Upper lobe of left lung (tissue), 6 donors: ENCODE data around the gene NADK. TPM values are rescaled to one million over a fixed set of nuclear protein-coding genes. Genes with fewer than 3 reads are reported as not detected.

ENCODE experiments used
- ATAC-seq, 2 donors: fragments of 200-7000 bp; cut with Tn5 transposase; one replicate each; pipeline ENCODE4 v1.9.1; 2022; ENCODE audit warnings: mild to moderate bottlenecking in 2 of 2, moderate library complexity in 2 of 2; ENCODE audit not compliant: low FRiP score in 2 of 2
- DNase-seq, 2 donors: peaks; one replicate each; pipeline ENCODE4 v3.0.0-alpha.2; 2019 to 2020
- H3K27ac ChIP-seq, 4 donors: fragments of 200-600 bp; sonication (generic); one replicate each; pipeline ENCODE4 v1.5.1; 2016 to 2019
- H3K27me3 ChIP-seq, 4 donors: fragments of 200-600 bp; sonication (generic); one replicate each; pipeline ENCODE4 v1.5.1; 2017 to 2019
- H3K36me3 ChIP-seq, 4 donors: fragments of 200-600 bp; sonication (generic); one replicate each; pipeline ENCODE4 v1.5.1; 2016 to 2019
- H3K4me1 ChIP-seq, 4 donors: fragments of 200-600 bp; sonication (generic); one replicate each; pipeline ENCODE4 v1.5.1; 2018 to 2019
- H3K4me3 ChIP-seq, 4 donors: fragments of 200-600 bp; sonication (generic); one replicate each; pipeline ENCODE4 v1.5.1; 2017 to 2019; ENCODE audit warnings: mild to moderate bottlenecking in 2 of 4, moderate library complexity in 1 of 4
- H3K9me3 ChIP-seq, 4 donors: fragments of 200-600 bp; sonication (generic); one replicate each; pipeline ENCODE4 v1.5.1; 2018 to 2019
- EP300 ChIP-seq, 4 donors: sonication (generic); formaldehyde crosslinking; IDR thresholded peaks; one replicate each; pipeline ENCODE4 v1.5.1; 2017; ENCODE audit warnings: antibody characterized with exemption in 4 of 4, control low read depth in 2 of 4
- POLR2A ChIP-seq, 4 donors: fragments of 450-650 bp; IDR thresholded peaks; one replicate each; pipeline ENCODE4 v1.5.1; 2016 to 2017; ENCODE audit warnings: antibody characterized with exemption in 4 of 4, mild to moderate bottlenecking in 2 of 4
- POLR2AphosphoS5 ChIP-seq, 2 donors: sonication (generic); formaldehyde crosslinking; IDR thresholded peaks; one replicate each; pipeline ENCODE4 v1.5.1; 2017; ENCODE audit warnings: antibody characterized with exemption in 2 of 2
- WGBS, 2 donors: methylation state at CpG; one replicate each; pipeline ENCODE4 v1.1.5; 2017 to 2018; 5-methylcytosine and 5-hydroxymethylcytosine counted together
- total RNA-seq, 6 donors: library from RNA; depleted of rRNA in 4 of 6; stranded (reverse); fragments of >200 nt in 4 of 6; gene quantifications; one replicate each; pipeline versions ENCODE4 v1.1.0 to v1.2.1, GENCODE V29; 2016 to 2021
- TF ChIP-seq, protein P1 (sequence below), 6 experiments: fragments of 450-650 bp in 4 of 6; fragments of 200-600 bp in 2 of 6; sonication (generic) in 2 of 6; IDR thresholded peaks; one replicate each; pipeline ENCODE4 v1.5.1; 2016 to 2019; ENCODE audit warnings: antibody characterized with exemption in 6 of 6
- donor health status: DM: no; HTN: no; CAD: no; lungs with moderate emphysema.
- donor health status: DM: no; HTN: yes; CAD: no; lungs with severe emphysema.

NADK gene
- total RNA-seq, 6 donors from 2014 or later, result 85.0 to 279 (median 124) TPM

DNA sequence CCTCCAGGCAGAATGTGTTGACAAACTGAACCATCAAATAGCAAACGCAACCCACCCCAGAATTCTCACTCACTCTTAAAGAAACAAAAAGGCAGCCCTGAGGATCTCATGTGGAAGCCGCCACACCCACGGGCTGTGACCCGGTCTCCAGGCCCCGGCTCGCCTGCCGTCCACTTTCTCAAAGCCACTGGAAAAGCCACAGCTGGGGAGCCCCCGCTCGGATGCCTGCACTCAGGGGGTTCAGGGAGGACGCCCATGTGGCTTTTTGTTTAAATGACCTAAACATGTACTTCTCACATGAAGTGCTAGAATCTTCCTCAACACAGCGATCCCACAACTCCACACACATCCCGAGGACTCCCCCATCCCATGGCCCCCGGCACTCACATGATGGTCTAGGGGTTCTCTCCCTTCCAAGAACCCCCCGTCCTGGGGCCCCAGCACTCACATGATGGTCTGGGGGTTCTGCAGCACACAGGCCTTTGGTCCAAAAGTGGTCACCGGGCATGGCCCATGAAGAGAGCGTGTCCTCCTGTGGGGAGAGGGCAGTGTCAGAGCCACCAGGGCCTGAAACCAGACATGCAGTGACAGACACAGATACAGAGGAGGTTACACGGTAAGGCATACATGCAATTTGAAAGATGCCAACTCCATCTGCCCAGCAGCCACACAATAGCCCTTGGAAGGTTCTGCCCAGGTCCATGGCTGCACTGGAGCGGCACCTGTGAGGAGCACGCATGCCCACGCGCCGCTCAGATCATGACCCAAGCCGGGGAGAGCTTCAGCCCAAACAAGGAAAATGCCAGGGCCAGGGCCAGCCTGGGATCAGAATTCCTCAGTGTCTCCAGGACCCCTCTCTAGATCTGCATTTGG is 16.5 kb downstream of the NADK start:
- Histone ChIP-seq H3K27me3 (no peaks in the 10 kb centered on the region), H3K4me3 (no peak overlapping the region), H3K27ac (no peak overlapping the region), H3K4me1 (peaks cover 17 to 44% (median 35%) of the 10 kb centered on the region in 4 donors), H3K36me3 (peaks cover 20 to 85% (median 58%) of the 10 kb centered on the region in 4 donors), H3K9me3 (no peaks in the 10 kb centered on the region)
- ATAC-seq, result no peak
- TF ChIP-seq POLR2AphosphoS5 (IDR thresholded peaks at IDR 0.05), result no peak
- TF ChIP-seq EP300 (IDR thresholded peaks at IDR 0.05), result no peak
- TF ChIP-seq, protein P1, sequence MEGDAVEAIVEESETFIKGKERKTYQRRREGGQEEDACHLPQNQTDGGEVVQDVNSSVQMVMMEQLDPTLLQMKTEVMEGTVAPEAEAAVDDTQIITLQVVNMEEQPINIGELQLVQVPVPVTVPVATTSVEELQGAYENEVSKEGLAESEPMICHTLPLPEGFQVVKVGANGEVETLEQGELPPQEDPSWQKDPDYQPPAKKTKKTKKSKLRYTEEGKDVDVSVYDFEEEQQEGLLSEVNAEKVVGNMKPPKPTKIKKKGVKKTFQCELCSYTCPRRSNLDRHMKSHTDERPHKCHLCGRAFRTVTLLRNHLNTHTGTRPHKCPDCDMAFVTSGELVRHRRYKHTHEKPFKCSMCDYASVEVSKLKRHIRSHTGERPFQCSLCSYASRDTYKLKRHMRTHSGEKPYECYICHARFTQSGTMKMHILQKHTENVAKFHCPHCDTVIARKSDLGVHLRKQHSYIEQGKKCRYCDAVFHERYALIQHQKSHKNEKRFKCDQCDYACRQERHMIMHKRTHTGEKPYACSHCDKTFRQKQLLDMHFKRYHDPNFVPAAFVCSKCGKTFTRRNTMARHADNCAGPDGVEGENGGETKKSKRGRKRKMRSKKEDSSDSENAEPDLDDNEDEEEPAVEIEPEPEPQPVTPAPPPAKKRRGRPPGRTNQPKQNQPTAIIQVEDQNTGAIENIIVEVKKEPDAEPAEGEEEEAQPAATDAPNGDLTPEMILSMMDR (IDR thresholded peaks at IDR 0.05), result no peak
- TF ChIP-seq POLR2A (IDR thresholded peaks at IDR 0.05), result no peak
- 91 to 97% methylated on average over 19 to 23 of the region's 23 CpGs for WGBS, 2 donors
- DNase-seq, result no peak

DNA sequence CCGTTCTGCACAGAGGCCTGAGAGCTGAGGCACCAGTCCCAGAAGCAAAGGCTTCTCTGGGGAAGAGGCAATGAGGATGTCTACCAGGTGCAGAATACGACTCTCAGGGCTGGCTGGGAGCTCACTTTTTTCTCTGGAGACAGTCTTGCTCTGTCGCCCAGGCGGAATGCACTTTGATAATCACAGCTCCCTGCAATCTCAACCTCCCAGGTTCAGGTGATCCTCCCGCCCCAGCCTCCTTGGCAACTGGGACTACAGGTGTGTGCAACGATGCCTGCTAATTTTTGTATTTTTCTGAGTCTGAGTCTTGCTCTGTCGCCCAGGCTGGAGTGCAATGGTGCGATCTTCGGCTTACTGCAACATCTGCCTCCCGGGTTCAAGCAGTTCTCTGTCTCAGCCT is 17.6 kb downstream of the NADK start:
- H3K27ac ChIP-seq, result no peak overlapping the region
- peaks cover 17 to 44% (median 35%) of the 10 kb centered on the region in 4 donors for H3K4me1 ChIP-seq
- no peak for DNase-seq
- no peak for TF ChIP-seq EP300 (IDR thresholded peaks at IDR 0.05)
- H3K9me3 ChIP-seq, result no peaks in the 10 kb centered on the region
- H3K36me3 ChIP-seq, result peaks cover 29 to 92% (median 67%) of the 10 kb centered on the region in 4 donors
- WGBS, 2 donors, result 95 to 96% methylated on average over 9 to 10 of the region's 10 CpGs
- no peak overlapping the region for H3K4me3 ChIP-seq
- ATAC-seq, result no peak
- H3K27me3 ChIP-seq, result no peaks in the 10 kb centered on the region

DNA sequence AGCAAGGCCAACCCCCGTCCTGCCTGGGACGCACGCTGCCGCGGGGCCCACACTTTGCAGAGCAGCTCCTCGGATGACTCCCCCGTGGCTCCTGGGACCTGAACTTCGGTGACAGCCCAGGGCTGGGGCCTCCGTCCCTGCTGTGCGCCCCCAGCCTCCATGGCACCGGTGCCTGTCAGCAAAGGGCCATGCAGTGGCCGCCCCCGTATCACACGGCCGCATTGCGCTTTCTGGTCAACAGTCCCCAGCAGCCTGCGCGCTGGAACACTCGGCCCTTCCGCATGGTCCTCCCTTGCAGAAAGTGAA is 18.0 kb downstream of the NADK start:
- Histone ChIP-seq H3K36me3 (peaks cover 31 to 96% (median 70%) of the 10 kb centered on the region in 4 donors), H3K4me1 (peaks cover 17 to 44% (median 34%) of the 10 kb centered on the region in 4 donors), H3K4me3 (no peak overlapping the region), H3K9me3 (no peaks in the 10 kb centered on the region), H3K27ac (peak overlapping the region in 1 of 4 donors; percentile 78), H3K27me3 (no peaks in the 10 kb centered on the region)
- no peak for ATAC-seq
- no peak for TF ChIP-seq EP300 (IDR thresholded peaks at IDR 0.05)
- no peak for TF ChIP-seq POLR2AphosphoS5 (IDR thresholded peaks at IDR 0.05)
- TF ChIP-seq, protein P1 (IDR thresholded peaks at IDR 0.05), result no peak
- TF ChIP-seq POLR2A (IDR thresholded peaks at IDR 0.05), result no peak
- peak in 1 of 2 donors; percentile 75 for DNase-seq
- WGBS, 2 donors, result 95 to 97% methylated on average over 17 to 20 of the region's 20 CpGs

DNA sequence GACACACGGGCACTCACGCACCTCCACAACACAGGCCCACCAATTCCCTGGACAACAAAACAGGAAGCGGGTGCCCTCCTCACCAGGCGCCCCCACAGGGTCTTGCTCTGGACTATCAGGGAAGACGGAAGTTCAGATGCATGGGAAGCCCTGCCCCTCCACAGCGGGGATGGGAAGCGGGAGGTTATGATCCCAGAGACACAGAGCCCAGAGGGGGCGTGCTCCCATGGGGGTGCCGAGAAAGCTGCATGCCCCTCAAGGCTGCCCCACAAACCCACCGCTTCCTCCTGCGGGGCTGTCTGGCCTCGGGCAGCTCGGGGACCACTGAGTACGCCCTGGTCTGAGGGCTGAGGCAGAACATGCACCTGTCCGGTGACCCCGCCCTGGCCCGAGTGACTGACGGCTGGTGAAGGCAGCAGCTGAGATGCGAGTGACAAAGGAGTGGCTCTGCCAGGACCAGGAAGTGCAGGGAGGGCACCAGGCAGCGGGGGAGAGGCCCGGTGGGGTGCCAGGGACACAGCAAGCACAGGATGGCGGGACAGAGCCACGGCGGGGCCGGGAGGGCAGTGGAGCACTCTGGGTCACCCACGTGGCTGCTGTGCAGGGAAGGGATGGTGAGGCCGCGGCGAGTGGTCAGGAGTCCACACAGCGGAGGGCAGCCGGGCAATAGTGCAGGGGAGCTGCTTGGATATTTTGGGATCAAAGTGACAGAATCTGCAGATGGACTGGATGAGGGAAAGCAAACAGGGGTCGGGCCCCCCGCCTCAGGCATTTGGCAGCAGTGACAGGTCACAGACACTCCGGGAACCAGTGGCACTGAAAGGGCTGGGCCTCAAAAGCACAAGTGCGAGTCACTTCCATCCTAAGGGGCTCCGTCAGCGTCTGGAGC is 18.6 kb downstream of the NADK start:
- Histone ChIP-seq H3K27me3 (no peaks in the 10 kb centered on the region), H3K27ac (peak overlapping the region; percentile 67 to 88 (median 75)), H3K9me3 (no peaks in the 10 kb centered on the region), H3K36me3 (peaks cover 33 to 97% (median 73%) of the 10 kb centered on the region in 4 donors), H3K4me1 (peaks cover 17 to 41% (median 29%) of the 10 kb centered on the region in 4 donors), H3K4me3 (no peak overlapping the region)
- ATAC-seq, result no peak
- TF ChIP-seq, protein P1 (IDR thresholded peaks at IDR 0.05), result no peak
- no peak for TF ChIP-seq POLR2A (IDR thresholded peaks at IDR 0.05)
- no peak for TF ChIP-seq EP300 (IDR thresholded peaks at IDR 0.05)
- TF ChIP-seq POLR2AphosphoS5 (IDR thresholded peaks at IDR 0.05), result no peak
- 91 to 96% methylated on average over 29 to 37 of the region's 37 CpGs for WGBS, 2 donors
- DNase-seq, result peak in 1 of 2 donors; percentile 77
